Stimulated activated CD8-positive, alpha-beta memory T cell treated with anti-CD3 and anti-CD28 coated beads, Interleukin-15, amount 100 ng/mL, for 1 hour (primary cell): ENCODE data around the gene TRMT2B.
"Not testable (repeated sequence)": the region's sequence is repeated elsewhere in the genome, so short reads cannot be mapped to it uniquely, and the experiment has no call there.

Source experiments
- DNase-seq: peaks from one replicate; pipeline ENCODE4 v3.0.0-alpha.2; 2020; ENCODE audit warnings: low read depth

The TRMT2B gene

GRCh38 chrX:101051549-101052302 lies at the start of gene TRMT2B:
TRMT2B (minus strand) TSS chrX:101052111; CDS start chrX:101042289, 9,822 bp downstream.
- peak; percentile 56 for DNase-seq

- DNase-seq, result peak; percentile 77
These were observed 45.9 kb upstream of the TRMT2B start, which contains the start of gene CENPI for GRCh38 chrX:101097546-101098453. CENPI (plus strand) TSS chrX:101098204; CDS start chrX:101101071, 2,867 bp downstream.

GRCh38 chrX:101091817-101092216 lies 39.9 kb upstream of the TRMT2B start:
- no peak for DNase-seq

- no peak for DNase-seq
These were observed 29.3 kb upstream of the TRMT2B start for GRCh38 chrX:101081231-101081630.

GRCh38 chrX:101080326-101081124 lies 28.6 kb upstream of the TRMT2B start:
- DNase-seq, result no peak

- no peak for DNase-seq
These were observed 27.9 kb upstream of the TRMT2B start for GRCh38 chrX:101079736-101080270.

- DNase-seq, result no peak
These were observed 27.0 kb upstream of the TRMT2B start, which contains the start of gene TMEM35A for GRCh38 chrX:101078716-101079598. TMEM35A (plus strand) TSS chrX:101078879; CDS start chrX:101079003, 124 bp downstream.

GRCh38 chrX:101071582-101071981 lies 19.7 kb upstream of the TRMT2B start:
- DNase-seq, result no peak

GRCh38 chrX:101062176-101062575 lies 10.3 kb upstream of the TRMT2B start:
- no peak for DNase-seq

GRCh38 chrX:101057093-101057714 lies 5.3 kb upstream of the TRMT2B start:
- DNase-seq, result no peak

GRCh38 chrX:101056551-101056950 lies 4.6 kb upstream of the TRMT2B start:
- not testable (repeated sequence) for DNase-seq

- DNase-seq, result no peak
These were observed 760 bp downstream of the TRMT2B start for GRCh38 chrX:101051153-101051548.

- no peak for DNase-seq
These were observed 11.7 kb downstream of the TRMT2B start for GRCh38 chrX:101040197-101040596.

GRCh38 chrX:101037231-101037630 lies 14.7 kb downstream of the TRMT2B start:
- DNase-seq, result no peak

GRCh38 chrX:101029665-101030064 lies 22.2 kb downstream of the TRMT2B start:
- no peak for DNase-seq

- DNase-seq, result no peak
These were observed 23.3 kb downstream of the TRMT2B start for GRCh38 chrX:101028562-101028961.

- no peak for DNase-seq
These were observed 26.8 kb downstream of the TRMT2B start for GRCh38 chrX:101025126-101025525.

- no peak for DNase-seq
These were observed 29.9 kb downstream of the TRMT2B start for GRCh38 chrX:101022020-101022419.

GRCh38 chrX:101012031-101012430 lies 39.9 kb downstream of the TRMT2B start:
- not testable (repeated sequence) for DNase-seq

- DNase-seq, result no peak
These were observed 42.8 kb downstream of the TRMT2B start for GRCh38 chrX:101009090-101009489.
